HepG2 (cell line): ENCODE results near the gene RRBP1. TPM values are rescaled to one million over a fixed set of nuclear protein-coding genes. Genes with fewer than 3 reads are reported as not detected.

Source experiments
- ATF7-NPFF ChIP-seq: sonication (generic); formaldehyde crosslinking; IDR thresholded peaks from 2 replicates; pipeline ENCODE4 v1.8.1; 2023; ENCODE audit warnings: mild to moderate bottlenecking, low read depth, missing genetic modification reagents, moderate library complexity
- DRAP1 ChIP-seq: IDR thresholded peaks from 2 replicates; pipeline ENCODE4 v1.6.1; 2016; ENCODE audit warnings: missing genetic modification reagents, missing compliant biosample characterization
- FOSL2 ChIP-seq: sonication (generic); formaldehyde crosslinking; IDR thresholded peaks from 2 replicates; pipeline ENCODE4 v1.4.0; 2020; ENCODE audit warnings: missing genetic modification reagents
- FOXO4 ChIP-seq: sonication (generic); formaldehyde crosslinking; conservative IDR thresholded peaks from 2 replicates; pipeline ENCODE4 v1.8.1; 2023; ENCODE audit warnings: missing genetic modification reagents
- KDM2A ChIP-seq: sonication (generic); formaldehyde crosslinking; IDR thresholded peaks from 2 replicates; pipeline ENCODE4 v1.4.0; 2020; ENCODE audit warnings: low read depth, missing genetic modification reagents, borderline replicate concordance
- KLF13 ChIP-seq: sonication (generic); formaldehyde crosslinking; IDR thresholded peaks from 2 replicates; pipeline ENCODE4 v1.4.0; 2020; ENCODE audit warnings: mild to moderate bottlenecking, missing genetic modification reagents
- MXD4 ChIP-seq: IDR thresholded peaks from 2 replicates; pipeline ENCODE4 v1.6.1; 2016; ENCODE audit warnings: mild to moderate bottlenecking, missing biosample characterization, missing genetic modification reagents
- NCOR1 ChIP-seq: fragments of 200-600 bp; sonication (generic); IDR thresholded peaks from 2 replicates; pipeline ENCODE4 v1.7.0; 2017; ENCODE audit warnings: antibody characterized with exemption, low read length, borderline replicate concordance
- PCBP2 ChIP-seq: fragments of 200-400 bp; formaldehyde crosslinking; optimal IDR thresholded peaks from 2 replicates; pipeline ENCODE3; 2018; ENCODE audit warnings: low read length, low read depth; ENCODE audit not compliant: poor library complexity, severe bottlenecking
- SIX4 ChIP-seq: sonication (generic); formaldehyde crosslinking; IDR thresholded peaks from 2 replicates; pipeline ENCODE4 v1.4.0; 2020; ENCODE audit warnings: missing genetic modification reagents
- THAP8 ChIP-seq: sonication (generic); formaldehyde crosslinking; IDR thresholded peaks from 2 replicates; pipeline ENCODE4 v1.5.1; 2020; ENCODE audit warnings: missing genetic modification reagents, mild to moderate bottlenecking, borderline replicate concordance
- THAP9 ChIP-seq: sonication (generic); formaldehyde crosslinking; IDR thresholded peaks from 2 replicates; pipeline ENCODE4; 2020; ENCODE audit warnings: missing genetic modification reagents, mild to moderate bottlenecking, borderline replicate concordance
- TSC22D2 ChIP-seq: sonication (generic); formaldehyde crosslinking; IDR thresholded peaks from 2 replicates; pipeline ENCODE4 v1.5.1; 2020; ENCODE audit warnings: missing genetic modification reagents, mild to moderate bottlenecking, borderline replicate concordance
- ZBTB10 ChIP-seq: sonication (generic); formaldehyde crosslinking; IDR thresholded peaks from 2 replicates; pipeline ENCODE4 v1.4.0; 2020; ENCODE audit warnings: missing genetic modification reagents, borderline replicate concordance
- ZFP1 ChIP-seq: IDR thresholded peaks from 2 replicates; pipeline ENCODE4 v1.6.1; 2016
- ZNF496 ChIP-seq: sonication (generic); formaldehyde crosslinking; IDR thresholded peaks from 2 replicates; pipeline ENCODE4 v1.8.1; 2023; ENCODE audit warnings: mild to moderate bottlenecking, moderate library complexity, missing genetic modification reagents; ENCODE audit not compliant: insufficient replicate concordance
- ZNF607 ChIP-seq: sonication (generic); formaldehyde crosslinking; IDR thresholded peaks from 2 replicates; pipeline ENCODE4 v1.5.1; 2020; ENCODE audit warnings: missing genetic modification reagents, mild to moderate bottlenecking, borderline replicate concordance
- ZNF619 ChIP-seq: sonication (generic); formaldehyde crosslinking; IDR thresholded peaks from 2 replicates; pipeline ENCODE4 v1.4.0; 2020; ENCODE audit warnings: mild to moderate bottlenecking, missing genetic modification reagents
- ZSCAN31 ChIP-seq: sonication (generic); formaldehyde crosslinking; IDR thresholded peaks from 2 replicates; pipeline ENCODE4 v1.5.0; 2020; ENCODE audit warnings: low read depth, mild to moderate bottlenecking, missing genetic modification reagents
- ZZZ3 ChIP-seq: sonication (generic); formaldehyde crosslinking; IDR thresholded peaks from 2 replicates; pipeline ENCODE4 v1.4.0; 2020; ENCODE audit warnings: missing genetic modification reagents, mild to moderate bottlenecking, borderline replicate concordance
- polyA plus RNA-seq, 8 experiments: library from polyadenylated mRNA; depleted of rRNA in 3 of 8; stranded (reverse) in 7 of 8; unstranded in 1 of 8; fragments of >200 nt; fragmentation: Illumina TruSeq in 4 of 8; extraction: Trizol in 4 of 8; gene quantifications; 2 replicates each; pipeline versions ENCODE4 v1.2.1 to v1.2.3, GENCODE V29; 2011 to 2016; ENCODE audit warnings: low read depth in 4 of 8, missing spikeins in 1 of 8, mixed read lengths in 1 of 8; ENCODE audit not compliant: insufficient read depth in 1 of 8
- total RNA-seq, 5 experiments: library from RNA; depleted of rRNA; stranded (reverse); fragments of >200 nt; fragmentation: Illumina TruSeq; extraction: Trizol; gene quantifications; 2 replicates each; pipeline ENCODE4 v1.2.3, GENCODE V29; 2016; ENCODE audit warnings: low read depth in 1 of 5

The RRBP1 gene
- total and polyA plus RNA-seq, 2 of the 13 experiments (the other 11 are each of a cell fraction or from before 2014, with no cell fraction given) = 150 to 222 TPM

GRCh38 chr20:17646209-17646960, 35.7 kb downstream of the RRBP1 start (continued):
- TF ChIP-seq ZBTB10 (CRISPR knock-in tag) (no peak), ZNF607 (CRISPR knock-in tag) (no peak), FOXO4 (CRISPR knock-in tag) (no peak), DRAP1 (no peak), MXD4 (CRISPR knock-in tag) (peak; percentile 58; the same call in 1 of the 2 replicates), NCOR1 (no peak), SIX4 (CRISPR knock-in tag) (0 out of 2 replicates have a peak, but pooled peaks have one; percentile 13), TSC22D2 (no peak), ZNF619 (CRISPR knock-in tag) (no peak), THAP9 (CRISPR knock-in tag) (0 out of 2 replicates have a peak, but pooled peaks have one; percentile 16), ZSCAN31 (no peak), ZZZ3 (no peak), ATF7-NPFF (no peak), KLF13 (CRISPR knock-in tag) (no peak), PCBP2 (no peak), ZNF496 (no peak), KDM2A (CRISPR knock-in tag) (0 out of 2 replicates have a peak, but pooled peaks have one; percentile 16), THAP8 (CRISPR knock-in tag) (no peak), ZFP1 (CRISPR knock-in tag) (no peak), FOSL2 (CRISPR knock-in tag) (no peak)
